OCI-M2 (cell line): ENCODE data around the gene ISCA1.
"Not testable (repeated sequence)": the region's sequence is repeated elsewhere in the genome, so short reads cannot be mapped to it uniquely, and the experiment has no call there.

Experiments used
- DNase-seq: peaks from one replicate; lab custom pipeline; 2025; ENCODE audit not compliant: unreplicated experiment; lab: John Stamatoyannopoulos, UW

Gene ISCA1

GRCh38 chr9:86282077-86282978, at the start of gene ISCA1:
TSS of gene ISCA1 (minus strand) at chr9:86282538. CDS start at chr9:86282458, 80 bp downstream.
- peak; percentile 33 for DNase-seq

GRCh38 chr9:86330186-86330585, 47.8 kb upstream of the ISCA1 start:
- no peak for DNase-seq

DNA sequence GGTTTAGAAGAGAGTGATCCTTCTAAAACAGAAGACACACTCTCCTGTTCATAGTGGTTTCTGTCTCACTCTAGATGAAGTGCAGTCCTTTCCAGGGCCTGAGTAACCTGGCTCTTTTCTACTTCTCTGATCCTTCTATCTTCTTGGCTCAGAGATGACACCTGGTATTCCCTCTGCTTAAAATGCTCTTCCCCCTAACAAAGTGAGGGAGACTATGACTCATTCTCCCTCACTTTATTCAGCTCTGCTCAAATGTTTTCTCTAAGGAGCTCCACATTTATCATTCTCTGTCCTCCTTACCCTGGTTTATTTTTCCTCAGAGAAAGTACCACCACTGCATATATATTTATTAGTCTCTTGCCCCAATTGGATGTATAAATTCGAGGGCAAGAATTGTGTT, 47.3 kb upstream of the ISCA1 start:
- DNase-seq, result no peak

- DNase-seq, result no peak
Measured at GRCh38 chr9:86328156-86328555, 45.8 kb upstream of the ISCA1 start.

DNA sequence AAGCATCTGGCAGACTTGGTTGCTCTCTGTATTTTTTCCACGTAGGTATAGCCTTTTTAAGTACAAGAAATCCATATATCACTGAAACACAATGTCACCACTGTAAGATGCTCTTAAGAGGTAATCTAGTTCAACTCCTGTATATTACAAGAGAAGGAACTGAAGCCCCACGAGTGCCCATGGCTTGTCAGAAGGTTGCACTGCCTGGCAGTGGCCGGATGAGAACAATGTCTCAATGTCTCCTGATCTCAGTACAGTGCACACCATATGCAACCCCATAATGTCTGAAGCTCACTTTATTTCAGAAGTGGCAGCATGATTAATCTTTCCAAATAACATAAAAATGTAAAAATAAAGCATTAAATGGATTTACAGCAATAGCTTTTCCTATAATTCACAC, 44.2 kb upstream of the ISCA1 start:
- no peak for DNase-seq

GRCh38 chr9:86324901-86325300, 42.6 kb upstream of the ISCA1 start:
- no peak for DNase-seq

DNA sequence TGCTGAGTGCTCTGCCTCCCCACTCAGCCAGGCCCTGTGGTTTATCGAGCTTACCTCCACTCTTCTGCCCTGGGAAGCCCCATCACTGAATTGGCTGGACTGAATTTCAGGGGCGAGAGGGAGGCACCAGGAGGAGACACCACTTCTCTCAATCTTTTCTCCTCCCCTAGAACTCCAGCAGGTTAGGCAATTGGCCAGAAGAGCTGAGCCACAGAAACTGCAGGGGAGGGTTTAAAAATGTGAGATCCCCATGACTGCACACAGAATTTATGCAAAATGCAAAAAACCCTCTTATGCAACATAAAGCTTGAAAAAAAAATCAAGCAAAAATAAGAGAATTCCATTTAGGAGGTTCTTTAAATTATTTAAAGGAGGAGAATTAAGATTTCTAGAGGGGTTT, 42.0 kb upstream of the ISCA1 start:
- no peak for DNase-seq

- DNase-seq, result no peak
Measured at GRCh38 chr9:86322973-86323644, 40.8 kb upstream of the ISCA1 start.

- no peak for DNase-seq
Measured at GRCh38 chr9:86321373-86321772, 39.0 kb upstream of the ISCA1 start.

GRCh38 chr9:86318187-86318586, 35.8 kb upstream of the ISCA1 start:
- DNase-seq, result no peak

DNA sequence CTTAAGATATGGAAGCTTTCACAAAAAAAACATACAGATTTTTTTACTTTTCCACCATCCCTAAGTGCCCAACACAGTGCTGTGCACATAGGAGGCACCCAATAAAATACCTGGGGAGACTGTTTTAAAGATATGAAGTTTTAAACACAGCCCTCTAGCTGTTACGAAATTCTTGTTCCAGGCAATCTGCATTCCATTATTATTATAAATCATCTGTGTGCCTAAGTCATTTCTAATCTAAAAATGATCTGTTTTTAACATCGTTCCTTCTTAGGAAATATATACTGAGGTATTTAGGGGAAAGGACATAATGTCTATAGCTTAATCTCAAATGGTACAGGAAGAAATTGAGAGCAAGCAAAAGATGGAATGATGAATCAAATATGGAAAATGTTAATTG, 32.7 kb upstream of the ISCA1 start:
- DNase-seq, result no peak

DNA sequence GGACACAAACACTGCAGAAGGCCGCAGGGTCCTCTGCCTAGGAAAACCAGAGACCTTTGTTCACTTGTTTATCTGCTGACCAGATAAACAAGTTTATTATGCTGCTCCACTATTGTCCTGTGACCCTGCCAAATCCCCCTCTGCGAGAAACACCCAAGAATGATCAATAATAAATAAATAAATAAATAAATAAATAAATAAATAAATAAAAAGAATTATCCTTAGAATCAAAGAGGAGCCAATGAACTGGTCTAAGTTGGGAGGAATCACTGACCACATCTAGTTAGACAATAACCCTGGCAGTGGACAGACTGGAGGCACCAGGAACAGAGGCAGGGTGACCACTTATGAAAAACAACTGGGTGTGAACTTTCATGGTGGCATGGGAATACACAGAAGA, 30.6 kb upstream of the ISCA1 start:
- not testable (repeated sequence) for DNase-seq

- DNase-seq, result no peak
Measured at GRCh38 chr9:86308687-86309086, 26.3 kb upstream of the ISCA1 start.

DNA sequence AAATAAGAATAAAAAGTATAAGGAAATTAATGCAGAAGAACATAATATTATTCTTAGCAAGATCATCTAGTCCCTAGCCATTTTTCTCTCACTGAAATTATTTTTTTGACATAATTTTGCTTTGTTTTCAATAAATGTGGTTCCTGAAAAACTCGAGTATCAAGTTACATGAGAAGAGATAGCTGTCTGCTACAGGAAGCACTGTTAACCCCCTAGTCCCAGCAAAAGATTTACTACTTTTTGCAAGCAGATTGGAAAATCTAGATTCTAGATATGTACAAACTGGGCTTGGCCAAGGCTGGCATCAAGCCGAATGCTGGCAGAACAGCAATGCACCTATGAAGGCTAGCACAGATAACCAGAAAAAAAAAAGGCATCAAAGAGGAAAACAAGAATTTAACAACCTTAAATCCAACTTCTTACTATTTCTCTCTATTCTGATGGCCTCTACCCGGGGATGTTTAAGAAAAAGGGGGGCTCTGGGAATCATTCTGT, 21.9 kb upstream of the ISCA1 start:
- no peak for DNase-seq

DNA sequence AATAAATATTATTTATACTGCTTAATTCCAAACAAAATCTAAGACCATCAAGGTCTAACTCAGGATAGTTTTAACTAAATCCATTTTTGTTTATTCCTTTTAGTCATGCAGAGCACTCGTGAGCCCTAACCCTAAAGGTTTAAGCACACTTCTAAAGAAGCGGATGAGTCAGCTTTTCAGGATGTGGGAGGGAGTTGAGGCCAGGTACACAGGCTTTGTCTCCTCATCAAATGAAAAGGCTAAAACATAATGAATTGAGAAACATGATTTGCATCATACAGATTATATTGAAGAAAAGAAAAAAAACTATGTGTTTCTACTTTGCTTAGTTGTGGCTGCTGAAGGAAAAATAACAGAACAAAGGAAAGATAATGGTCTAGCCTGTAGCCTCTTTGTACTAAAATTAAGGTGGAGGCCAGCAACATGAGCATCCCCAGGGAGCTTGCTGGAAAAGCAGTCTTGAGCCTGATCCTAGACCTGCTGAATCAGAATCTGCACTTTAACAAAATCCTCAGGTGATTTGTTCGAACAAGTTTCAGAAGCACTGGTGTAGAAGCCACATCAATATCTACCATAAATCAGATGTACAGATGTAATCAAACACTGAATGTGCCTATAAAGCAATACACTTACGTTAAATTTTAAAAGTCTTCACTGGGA, 21.1 kb upstream of the ISCA1 start:
- DNase-seq, result no peak

GRCh38 chr9:86301686-86302085, 19.3 kb upstream of the ISCA1 start:
- no peak for DNase-seq

- no peak for DNase-seq
Measured at GRCh38 chr9:86300701-86301100, 18.4 kb upstream of the ISCA1 start.

- no peak for DNase-seq
Measured at GRCh38 chr9:86298873-86299272, 16.5 kb upstream of the ISCA1 start.

DNA sequence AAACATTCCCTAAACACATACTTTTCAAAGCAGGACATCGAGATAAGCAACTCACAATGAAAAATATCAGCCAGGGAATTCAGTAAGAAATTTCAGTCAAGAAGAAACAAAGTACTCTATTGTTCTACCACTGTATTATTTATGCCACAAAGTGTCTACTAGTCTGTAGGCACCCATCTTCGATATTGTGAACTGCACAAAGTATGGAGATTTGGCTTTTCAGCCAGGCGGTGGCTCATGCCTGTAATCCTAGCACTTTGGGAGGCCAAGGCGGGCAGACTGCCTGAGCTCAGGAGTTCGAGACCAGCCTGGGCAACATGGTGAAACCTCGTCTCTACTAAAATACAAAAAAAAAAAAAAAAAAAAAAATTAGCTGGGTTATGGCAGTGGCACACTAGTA, 8.0 kb upstream of the ISCA1 start:
- DNase-seq, result not testable (repeated sequence)

GRCh38 chr9:86288499-86289198, 6.3 kb upstream of the ISCA1 start:
- DNase-seq, result no peak

DNA sequence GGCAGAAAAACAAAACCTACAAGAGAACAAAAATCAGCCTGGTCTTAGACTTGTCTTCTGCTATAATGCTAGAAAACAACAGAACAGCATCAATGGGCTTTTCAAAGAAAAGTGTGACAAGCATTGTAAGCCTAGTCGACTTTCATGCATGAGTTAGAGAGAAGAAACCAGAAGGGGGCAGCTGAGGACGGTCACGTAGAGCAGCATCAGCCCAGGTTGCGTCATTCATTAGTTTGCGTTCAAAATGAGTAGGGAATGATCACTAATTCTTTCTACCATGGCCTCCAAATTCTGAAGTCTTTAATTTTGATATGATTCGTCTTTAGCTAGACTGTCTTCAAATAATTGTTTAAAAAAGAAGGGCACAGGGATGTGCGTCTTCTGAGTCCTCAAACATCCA, 4.7 kb upstream of the ISCA1 start:
- DNase-seq, result no peak
